ENCODE results near the gene ZGLP1.
"Not testable (repeated sequence)": the region's sequence is repeated elsewhere in the genome, so short reads cannot be mapped to it uniquely, and the experiment has no call there.

ZGLP1 gene

GRCh38 chr19:10284065-10284959 is 25.3 kb downstream of the ZGLP1 start:
- Histone ChIP-seq H3K9ac (ENCODE audit: low read length) (no peak overlapping the region), H3K36me3 (replicated peaks; ENCODE audit: insufficient read depth, low read length) (no peaks in the 10 kb centered on the region), H2AFZ (ENCODE audit: low read length) (no peak overlapping the region), H3K9me3 (replicated peaks; ENCODE audit: insufficient read depth, low read length) (no peaks in the 10 kb centered on the region), H3K27me3 (replicated peaks; ENCODE audit: insufficient read depth, low read length) (peaks cover under 1% of the 10 kb centered on the region; the same call in 1 of the 2 replicates), H3K9me2 (replicated peaks; ENCODE audit: insufficient read depth, low read length) (no peaks in the 10 kb centered on the region), H3F3A (ENCODE audit: insufficient read depth, low read length) (peaks cover 5% of the 10 kb centered on the region), H3K4me2 (ENCODE audit: low read depth, low read length) (no peak overlapping the region), H3K27ac (ENCODE audit: low read length) (no peak overlapping the region), H3K4me1 (ENCODE audit: low read length) (peaks cover 13% of the 10 kb centered on the region), H4K20me1 (ENCODE audit: insufficient read depth, low read length) (no peaks in the 10 kb centered on the region), H3K4me3 (ENCODE audit: low read length) (no peak overlapping the region), H3K79me2 (ENCODE audit: low read length) (no peaks in the 10 kb centered on the region)
- no peak for DNase-seq
- no peak for TF ChIP-seq EZH2 (optimal IDR thresholded peaks at IDR 0.05; ENCODE audit: low read depth, low read length)
- no peak for TF ChIP-seq EZH2phosphoT487 (IDR thresholded peaks at IDR 0.05; ENCODE audit: low read length)
- TF ChIP-seq CTCF (IDR thresholded peaks at IDR 0.05; ENCODE audit: low read length), result no peak

GRCh38 chr19:10283301-10284064 is 26.1 kb downstream of the ZGLP1 start:
- Histone ChIP-seq H3F3A (ENCODE audit: insufficient read depth, low read length) (peaks cover 5% of the 10 kb centered on the region), H2AFZ (ENCODE audit: low read length) (no peak overlapping the region), H3K9me2 (replicated peaks; ENCODE audit: insufficient read depth, low read length) (no peaks in the 10 kb centered on the region), H3K4me3 (ENCODE audit: low read length) (no peak overlapping the region), H3K9me3 (replicated peaks; ENCODE audit: insufficient read depth, low read length) (no peaks in the 10 kb centered on the region), H4K20me1 (ENCODE audit: insufficient read depth, low read length) (no peaks in the 10 kb centered on the region), H3K36me3 (replicated peaks; ENCODE audit: insufficient read depth, low read length) (no peaks in the 10 kb centered on the region), H3K4me2 (ENCODE audit: low read depth, low read length) (no peak overlapping the region), H3K27ac (ENCODE audit: low read length) (no peak overlapping the region), H3K9ac (ENCODE audit: low read length) (no peak overlapping the region), H3K79me2 (ENCODE audit: low read length) (no peaks in the 10 kb centered on the region), H3K4me1 (ENCODE audit: low read length) (peaks cover 5% of the 10 kb centered on the region; the same call in 1 of the 2 replicates), H3K27me3 (replicated peaks; ENCODE audit: insufficient read depth, low read length) (no peaks in the 10 kb centered on the region)
- TF ChIP-seq CTCF (IDR thresholded peaks at IDR 0.05; ENCODE audit: low read length), result no peak
- TF ChIP-seq EZH2phosphoT487 (IDR thresholded peaks at IDR 0.05; ENCODE audit: low read length), result no peak
- TF ChIP-seq EZH2 (optimal IDR thresholded peaks at IDR 0.05; ENCODE audit: low read depth, low read length), result no peak
- DNase-seq, result no peak

- H3K36me3 ChIP-seq (replicated peaks; ENCODE audit: insufficient read depth, low read length), result not testable (repeated sequence)
Observed at GRCh38 chr19:10282043-10282442, 27.6 kb downstream of the ZGLP1 start.

More at GRCh38 chr19:10282043-10282442, 27.6 kb downstream of the ZGLP1 start:
- H3K4me2 ChIP-seq (ENCODE audit: low read depth, low read length); H3K9me3 ChIP-seq (replicated peaks; ENCODE audit: insufficient read depth, low read length); H4K20me1 ChIP-seq (ENCODE audit: insufficient read depth, low read length); H3K4me3 ChIP-seq (ENCODE audit: low read length); H3K27me3 ChIP-seq (replicated peaks; ENCODE audit: insufficient read depth, low read length); DNase-seq; H2AFZ ChIP-seq (ENCODE audit: low read length); H3K27ac ChIP-seq (ENCODE audit: low read length); H3K9me2 ChIP-seq (replicated peaks; ENCODE audit: insufficient read depth, low read length); H3K9ac ChIP-seq (ENCODE audit: low read length); H3K4me1 ChIP-seq (ENCODE audit: low read length); H3K79me2 ChIP-seq (ENCODE audit: low read length); H3F3A ChIP-seq (ENCODE audit: insufficient read depth, low read length): not testable (repeated sequence)
